Uterus (tissue), 4 donors: ENCODE measurements around the gene SH2D3C. TPM values are rescaled to one million over a fixed set of nuclear protein-coding genes. Genes with fewer than 3 reads are reported as not detected.

Experiments
- DNase-seq, 2 donors: peaks; one replicate each; pipeline ENCODE4 v3.0.0-alpha.2; 2019 to 2020
- H3K27ac ChIP-seq, 2 donors: fragments of 200-600 bp; sonication (generic); 1 replicate in 1 of 2; 2 replicates in 1 of 2; pipeline ENCODE4 v1.5.1; 2016 to 2018
- H3K27me3 ChIP-seq, 2 donors: fragments of 200-600 bp; sonication (generic); one replicate each; pipeline ENCODE4 v1.5.1; 2018 to 2019; ENCODE audit warnings: control low read depth in 1 of 2
- H3K36me3 ChIP-seq, 2 donors: fragments of 200-600 bp; sonication (generic); one replicate each; pipeline ENCODE4 v1.5.1; 2019; ENCODE audit warnings: control low read depth in 1 of 2
- H3K4me1 ChIP-seq, 2 donors: fragments of 200-600 bp; sonication (generic); one replicate each; pipeline ENCODE4 v1.5.1; 2018 to 2019; ENCODE audit warnings: control low read depth in 1 of 2
- H3K4me3 ChIP-seq, 2 donors: fragments of 200-600 bp; sonication (generic); 1 replicate in 1 of 2; 2 replicates in 1 of 2; pipeline ENCODE4 v1.5.1; 2018 to 2019; ENCODE audit warnings: mild to moderate bottlenecking in 1 of 2
- H3K9me3 ChIP-seq, 2 donors: fragments of 200-600 bp; sonication (generic); one replicate each; pipeline ENCODE4 v1.5.1; 2019; ENCODE audit warnings: control low read depth in 1 of 2
- CTCF ChIP-seq, 4 experiments: fragments of 200-600 bp in 2 of 4; fragments of 450-650 bp in 2 of 4; sonication (generic) in 2 of 4; IDR thresholded peaks; one replicate each; pipeline ENCODE4 v1.5.1; 2016 to 2019; ENCODE audit warnings: antibody characterized with exemption in 4 of 4, mild to moderate bottlenecking in 2 of 4, moderate library complexity in 1 of 4
- POLR2A ChIP-seq, 2 donors: fragments of 450-650 bp; IDR thresholded peaks; one replicate each; pipeline ENCODE4 v1.6.1; 2016; ENCODE audit warnings: antibody characterized with exemption in 2 of 2, mild to moderate bottlenecking in 1 of 2, moderate library complexity in 1 of 2
- intact Hi-C: fragments of 100-400 bp; cut with DNase I; formaldehyde crosslinking; loops from one replicate; pipeline ENCODE4 v1.15.1; 2023; ENCODE audit warnings: low total_unique reads
- total RNA-seq, 4 donors: library from RNA; depleted of rRNA in 3 of 4; stranded (reverse); fragments of >200 nt in 3 of 4; gene quantifications; one replicate each; pipeline versions ENCODE4 v1.1.0 to v1.2.4, GENCODE V29; 2014 to 2023
- donor health status: DM: yes; HTN: yes; CAD: no.

SH2D3C gene
- total RNA-seq, 4 donors from 2014 or later = 3.6 to 38.1 (median 19.8) TPM

GRCh38 chr9:127753622-127754021, 24.8 kb downstream of the SH2D3C start:
- H3K4me3 ChIP-seq = no peak overlapping the region
- H3K27me3 ChIP-seq = peaks cover 0 to 8% of the 10 kb centered on the region in 2 donors
- intact Hi-C loops = no loop called here
- TF ChIP-seq CTCF (IDR thresholded peaks at IDR 0.05) (no peak), POLR2A (IDR thresholded peaks at IDR 0.05) (no peak)
- H3K4me1 ChIP-seq = peaks cover 0 to 9% of the 10 kb centered on the region in 2 donors
- H3K27ac ChIP-seq = no peak overlapping the region
- no peak for DNase-seq
- H3K36me3 ChIP-seq = no peaks in the 10 kb centered on the region
- H3K9me3 ChIP-seq = no peaks in the 10 kb centered on the region

- intact Hi-C loops = no loop called here
- H3K27me3 ChIP-seq = peaks cover 0 to 8% of the 10 kb centered on the region in 2 donors
Measured at GRCh38 chr9:127753148-127753547, 25.3 kb downstream of the SH2D3C start.

GRCh38 chr9:127751269-127752054, 27.0 kb downstream of the SH2D3C start:
- no peaks in the 10 kb centered on the region for H3K36me3 ChIP-seq
- TF ChIP-seq CTCF (IDR thresholded peaks at IDR 0.05) (no peak), POLR2A (IDR thresholded peaks at IDR 0.05) (no peak)
- no peak overlapping the region for H3K27ac ChIP-seq
- H3K9me3 ChIP-seq = no peaks in the 10 kb centered on the region
- H3K4me1 ChIP-seq = peaks cover 0 to 9% of the 10 kb centered on the region in 2 donors
- H3K27me3 ChIP-seq = peaks cover 0 to 8% of the 10 kb centered on the region in 2 donors
- no peak overlapping the region for H3K4me3 ChIP-seq
- DNase-seq = no peak
- intact Hi-C loops = no loop called here

More at GRCh38 chr9:127753148-127753547, 25.3 kb downstream of the SH2D3C start:
- Histone ChIP-seq H3K4me1 (peaks cover 0 to 9% of the 10 kb centered on the region in 2 donors), H3K9me3 (no peaks in the 10 kb centered on the region), H3K27ac (no peak overlapping the region), H3K4me3 (no peak overlapping the region), H3K36me3 (no peaks in the 10 kb centered on the region)
- no peak for DNase-seq
- TF ChIP-seq POLR2A (IDR thresholded peaks at IDR 0.05) (no peak), CTCF (IDR thresholded peaks at IDR 0.05) (no peak)

- no peak overlapping the region for H3K27ac ChIP-seq
- no peaks in the 10 kb centered on the region for H3K9me3 ChIP-seq
- no peak overlapping the region for H3K4me3 ChIP-seq
- intact Hi-C loops = no loop called here
- TF ChIP-seq CTCF (IDR thresholded peaks at IDR 0.05) = no peak
- TF ChIP-seq POLR2A (IDR thresholded peaks at IDR 0.05) = no peak
- H3K36me3 ChIP-seq = no peaks in the 10 kb centered on the region
- no peak for DNase-seq
- peaks cover 0 to 3% of the 10 kb centered on the region in 2 donors for H3K27me3 ChIP-seq
- no peaks in the 10 kb centered on the region for H3K4me1 ChIP-seq
Measured at GRCh38 chr9:127749090-127749787, 29.2 kb downstream of the SH2D3C start.
